ENCODE results near the gene RANBP3. TPM values are rescaled to one million over a fixed set of nuclear protein-coding genes. Genes with fewer than 3 reads are reported as not detected.

Gene RANBP3, protein sequence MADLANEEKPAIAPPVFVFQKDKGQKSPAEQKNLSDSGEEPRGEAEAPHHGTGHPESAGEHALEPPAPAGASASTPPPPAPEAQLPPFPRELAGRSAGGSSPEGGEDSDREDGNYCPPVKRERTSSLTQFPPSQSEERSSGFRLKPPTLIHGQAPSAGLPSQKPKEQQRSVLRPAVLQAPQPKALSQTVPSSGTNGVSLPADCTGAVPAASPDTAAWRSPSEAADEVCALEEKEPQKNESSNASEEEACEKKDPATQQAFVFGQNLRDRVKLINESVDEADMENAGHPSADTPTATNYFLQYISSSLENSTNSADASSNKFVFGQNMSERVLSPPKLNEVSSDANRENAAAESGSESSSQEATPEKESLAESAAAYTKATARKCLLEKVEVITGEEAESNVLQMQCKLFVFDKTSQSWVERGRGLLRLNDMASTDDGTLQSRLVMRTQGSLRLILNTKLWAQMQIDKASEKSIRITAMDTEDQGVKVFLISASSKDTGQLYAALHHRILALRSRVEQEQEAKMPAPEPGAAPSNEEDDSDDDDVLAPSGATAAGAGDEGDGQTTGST
- total RNA-seq = 52.1 and 76.6 TPM in 2 replicates

DNA sequence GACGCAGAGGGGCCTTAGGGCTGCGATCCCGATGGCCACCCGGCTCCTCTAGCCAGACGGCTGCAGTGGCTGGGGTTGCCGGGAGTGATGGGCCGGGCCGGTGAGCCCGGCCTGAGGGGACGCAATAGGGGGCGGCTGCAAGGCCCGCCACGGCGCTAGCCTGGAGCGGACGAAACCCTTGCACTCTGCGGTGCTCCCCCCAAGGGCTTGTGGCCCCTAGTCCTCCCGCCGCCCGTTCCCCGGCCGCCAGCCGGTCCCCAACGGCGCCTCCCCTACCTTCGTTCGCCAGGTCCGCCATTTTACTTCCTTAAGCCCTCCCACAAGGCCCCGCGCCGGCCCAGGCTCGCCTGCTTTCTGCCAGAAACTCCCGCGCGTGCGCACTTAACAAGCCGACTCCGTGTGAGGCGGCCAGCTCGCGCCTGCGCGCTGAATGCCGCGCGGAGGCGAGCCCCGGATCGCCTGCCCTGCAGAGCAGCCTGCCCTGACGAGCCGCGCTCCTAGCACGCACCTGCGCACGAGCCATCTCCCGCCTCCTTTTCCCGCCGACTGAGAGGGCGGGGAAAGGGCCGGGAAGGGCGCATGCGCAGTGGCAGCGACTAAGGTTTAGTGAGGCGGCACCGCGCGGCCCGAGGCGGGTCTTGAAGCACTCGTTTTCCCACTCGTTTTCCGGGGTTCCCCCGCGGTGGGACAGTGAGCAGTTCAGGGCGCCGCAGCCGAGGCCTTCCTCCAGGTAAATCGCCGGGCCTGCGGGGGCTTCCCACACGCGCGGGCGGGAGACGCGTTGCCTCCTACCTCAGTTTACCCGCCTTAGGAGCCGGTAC lies at the start of gene RANBP3:
Gene RANBP3 (minus strand): TSS at position 356 of the 821 bp plus-strand sequence. CDS start 58 bp downstream, at position 298.

DNA sequence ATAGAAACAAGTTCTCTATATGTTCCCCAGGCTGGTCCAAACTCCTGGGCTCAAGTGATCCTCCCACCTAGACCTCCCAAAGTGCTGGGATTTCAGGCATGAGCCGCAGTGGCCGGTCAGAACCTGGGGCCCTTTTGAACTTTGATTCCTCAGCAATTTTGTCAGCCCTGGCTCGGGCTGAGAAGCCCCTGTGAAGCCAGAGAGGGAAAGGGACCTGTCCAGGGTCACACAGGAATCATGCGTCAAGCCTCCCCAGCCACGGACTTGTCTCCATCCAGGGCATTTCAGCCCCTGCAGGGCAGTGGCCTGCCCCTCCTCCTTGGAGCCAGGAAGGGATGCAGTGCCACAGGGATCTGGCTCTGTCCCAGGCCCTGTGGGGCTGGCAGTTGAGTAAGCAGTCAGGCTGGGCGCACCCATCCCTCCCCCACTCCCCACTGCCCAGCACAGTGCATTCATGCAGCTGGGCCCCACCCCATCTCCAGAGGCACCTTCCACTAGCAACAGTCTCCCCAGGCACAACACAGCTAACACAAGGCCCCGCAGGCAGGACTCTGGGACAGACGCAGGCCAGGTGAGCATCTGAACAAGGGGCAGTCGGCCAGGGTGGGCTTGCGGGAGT lies 64.1 kb downstream of the RANBP3 start, which contains the start of gene CAPS:
Gene CAPS (plus strand): TSS at position 516 of the 619 bp plus-strand sequence. CDS start 153 bp downstream, outside the sequence.

DNA sequence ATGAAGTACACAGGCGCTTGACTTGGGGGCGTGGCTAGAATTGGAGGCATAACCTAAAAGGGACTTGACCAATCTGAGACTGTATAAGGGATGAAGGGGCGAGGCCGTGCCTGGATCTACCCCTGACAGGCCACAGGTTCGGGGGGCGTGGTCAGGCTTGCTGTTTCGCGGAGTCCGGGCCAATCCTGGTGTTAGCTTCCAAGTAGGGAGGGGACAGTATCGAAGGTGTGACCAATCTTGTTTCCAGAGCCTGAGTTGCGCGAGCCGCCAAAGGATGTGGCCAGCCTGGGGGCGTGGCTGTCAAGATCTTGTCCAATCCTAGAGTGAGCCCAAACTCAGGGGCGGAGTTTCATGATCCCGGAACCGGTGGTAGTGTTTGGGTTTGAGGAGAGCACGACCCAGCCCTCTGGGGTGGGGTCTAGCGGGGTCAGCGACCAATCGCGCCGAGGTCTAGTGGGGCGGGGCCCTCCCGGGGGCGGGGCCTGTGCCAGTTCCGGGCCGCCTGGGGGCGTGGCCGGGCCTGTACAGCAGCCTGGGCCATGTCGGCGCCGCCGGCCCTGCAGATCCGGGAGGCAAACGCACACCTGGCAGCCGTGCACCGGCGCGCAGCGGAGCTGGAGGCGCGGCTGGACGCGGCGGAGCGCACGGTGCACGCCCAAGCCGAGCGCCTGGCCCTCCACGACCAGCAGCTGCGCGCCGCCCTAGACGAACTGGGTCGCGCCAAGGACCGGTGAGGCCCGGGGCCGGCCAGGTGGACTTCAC lies 73.4 kb downstream of the RANBP3 start, which contains the start of gene VMAC:
Gene VMAC (plus strand): TSS at position 521 of the 762 bp plus-strand sequence. CDS start 19 bp downstream, at position 540.

GRCh38 chr19:5903624-5904351 lies 74.2 kb downstream of the RANBP3 start, which contains the start of gene NDUFA11:
Gene NDUFA11, minus strand, starts transcription at chr19:5903790. Its CDS starts 82 bp downstream, at chr19:5903708.

Other genes starting within 250 kb of the RANBP3 start
- gene PRR22, start 193.4 kb downstream of the RANBP3 start, total RNA-seq = 0.44 and 0.50 TPM in 2 replicates
- gene DUS3L, start 187.0 kb downstream of the RANBP3 start, total RNA-seq = 23.3 and 27.6 TPM in 2 replicates
- 0.50 TPM in 1 of 2 replicates, not detected in the other for gene NRTN, start 173.1 kb downstream of the RANBP3 start, total RNA-seq
- gene FUT6, start 138.4 kb downstream of the RANBP3 start, total RNA-seq = not detected in 2 replicates
- not detected in 2 replicates for gene FUT3, start 126.7 kb downstream of the RANBP3 start, total RNA-seq
- gene FUT5, start 107.6 kb downstream of the RANBP3 start, total RNA-seq = not detected in 2 replicates
- 290 and 337 TPM in 2 replicates for gene NDUFA11, start 74.3 kb downstream of the RANBP3 start, total RNA-seq
- gene VMAC, start 73.3 kb downstream of the RANBP3 start, total RNA-seq = 8.6 and 11.1 TPM in 2 replicates
- 4.9 and 6.0 TPM in 2 replicates for gene CAPS, start 63.9 kb downstream of the RANBP3 start, total RNA-seq
- gene RFX2, start 132.4 kb upstream of the RANBP3 start, total RNA-seq = 9.0 and 12.1 TPM in 2 replicates
- gene ACSBG2, start 157.5 kb upstream of the RANBP3 start, total RNA-seq = not detected in 2 replicates

Measured in smooth muscle cell of trachea (primary cell).